NB4 (cell line): ENCODE results near the gene MZT1.
A peak's percentile ranks its signal among the peaks of the same experiment; 100 is the strongest.

Experiments used
- DNase-seq: peaks from one replicate; pipeline ENCODE4 v3.0.0; 2010; ENCODE audit warnings: low read depth
- H3K4me3 ChIP-seq: one replicate; pipeline ENCODE4 v1.5.1; 2011; ENCODE audit warnings: mild to moderate bottlenecking, low read depth, low read length, moderate library complexity
- CTCF ChIP-seq: IDR thresholded peaks from one replicate; pipeline ENCODE4 v1.5.1; 2012; ENCODE audit warnings: low read depth, low read length
- MAX ChIP-seq: IDR thresholded peaks from 2 replicates; pipeline ENCODE4 v1.6.1; 2011; ENCODE audit warnings: low read depth, low read length
- MYC ChIP-seq: IDR thresholded peaks from 2 replicates; pipeline ENCODE4 v1.6.1; 2011; ENCODE audit warnings: low read depth, low read length
- POLR2A ChIP-seq: IDR thresholded peaks from 2 replicates; pipeline ENCODE4 v1.6.1; 2011; ENCODE audit warnings: mild to moderate bottlenecking; ENCODE audit not compliant: insufficient read length; ENCODE audit errors: extremely low read depth

MZT1 gene

GRCh38 chr13:72727417-72728289 is at the start of gene MZT1, which contains the start of gene BORA:
MZT1 (minus strand) TSS chr13:72727629; CDS start chr13:72727602, 27 bp downstream.
BORA (plus strand) TSS chr13:72727923; CDS start chr13:72728941, 1,018 bp downstream.
- DNase-seq = peak; percentile 99
- no peak for TF ChIP-seq CTCF
- TF ChIP-seq POLR2A = peak; percentile 82
- peak; percentile 99 for TF ChIP-seq MYC
- peak; percentile 98 for TF ChIP-seq MAX
- H3K4me3 ChIP-seq = peak within 1 kb of the TSS; percentile 87

GRCh38 chr13:72774019-72774418 is 46.6 kb upstream of the MZT1 start:
- no peak for TF ChIP-seq MAX
- TF ChIP-seq CTCF = no peak
- DNase-seq = no peak
- H3K4me3 ChIP-seq = no peak overlapping the region

GRCh38 chr13:72763411-72763810 is 36.0 kb upstream of the MZT1 start:
- no peak overlapping the region for H3K4me3 ChIP-seq
- no peak for TF ChIP-seq POLR2A
- TF ChIP-seq MYC = no peak
- no peak for TF ChIP-seq CTCF
- TF ChIP-seq MAX = no peak
- DNase-seq = no peak

- no peak overlapping the region for H3K4me3 ChIP-seq
- TF ChIP-seq MAX (no peak), CTCF (no peak), POLR2A (no peak), MYC (no peak)
- DNase-seq = no peak
These were observed 32.8 kb upstream of the MZT1 start for GRCh38 chr13:72760189-72760588.

- DNase-seq = no peak
- TF ChIP-seq POLR2A = no peak
- no peak for TF ChIP-seq CTCF
- TF ChIP-seq MAX = no peak
- TF ChIP-seq MYC = no peak
- no peak overlapping the region for H3K4me3 ChIP-seq
These were observed 30.5 kb upstream of the MZT1 start for GRCh38 chr13:72757792-72758535.
